ENCODE data around the gene SLC16A12.

- TF ChIP-seq POLR2AphosphoS5 (IDR thresholded peaks at IDR 0.05; ENCODE audit: low read depth, low read length) (no peak), TAF1 (IDR thresholded peaks at IDR 0.05; ENCODE audit: borderline replicate concordance, insufficient read depth, low read length) (no peak), SIN3A (IDR thresholded peaks at IDR 0.05; ENCODE audit: borderline replicate concordance, insufficient read depth, low read length) (no peak)
- TF ChIP-seq, protein P1, sequence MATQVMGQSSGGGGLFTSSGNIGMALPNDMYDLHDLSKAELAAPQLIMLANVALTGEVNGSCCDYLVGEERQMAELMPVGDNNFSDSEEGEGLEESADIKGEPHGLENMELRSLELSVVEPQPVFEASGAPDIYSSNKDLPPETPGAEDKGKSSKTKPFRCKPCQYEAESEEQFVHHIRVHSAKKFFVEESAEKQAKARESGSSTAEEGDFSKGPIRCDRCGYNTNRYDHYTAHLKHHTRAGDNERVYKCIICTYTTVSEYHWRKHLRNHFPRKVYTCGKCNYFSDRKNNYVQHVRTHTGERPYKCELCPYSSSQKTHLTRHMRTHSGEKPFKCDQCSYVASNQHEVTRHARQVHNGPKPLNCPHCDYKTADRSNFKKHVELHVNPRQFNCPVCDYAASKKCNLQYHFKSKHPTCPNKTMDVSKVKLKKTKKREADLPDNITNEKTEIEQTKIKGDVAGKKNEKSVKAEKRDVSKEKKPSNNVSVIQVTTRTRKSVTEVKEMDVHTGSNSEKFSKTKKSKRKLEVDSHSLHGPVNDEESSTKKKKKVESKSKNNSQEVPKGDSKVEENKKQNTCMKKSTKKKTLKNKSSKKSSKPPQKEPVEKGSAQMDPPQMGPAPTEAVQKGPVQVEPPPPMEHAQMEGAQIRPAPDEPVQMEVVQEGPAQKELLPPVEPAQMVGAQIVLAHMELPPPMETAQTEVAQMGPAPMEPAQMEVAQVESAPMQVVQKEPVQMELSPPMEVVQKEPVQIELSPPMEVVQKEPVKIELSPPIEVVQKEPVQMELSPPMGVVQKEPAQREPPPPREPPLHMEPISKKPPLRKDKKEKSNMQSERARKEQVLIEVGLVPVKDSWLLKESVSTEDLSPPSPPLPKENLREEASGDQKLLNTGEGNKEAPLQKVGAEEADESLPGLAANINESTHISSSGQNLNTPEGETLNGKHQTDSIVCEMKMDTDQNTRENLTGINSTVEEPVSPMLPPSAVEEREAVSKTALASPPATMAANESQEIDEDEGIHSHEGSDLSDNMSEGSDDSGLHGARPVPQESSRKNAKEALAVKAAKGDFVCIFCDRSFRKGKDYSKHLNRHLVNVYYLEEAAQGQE (IDR thresholded peaks at IDR 0.05; ENCODE audit: insufficient read depth in 1 of 2, low read depth in 2 of 2, low read length in 2 of 2): no peak
Observed at GRCh38 chr10:89543841-89544240, 8.4 kb upstream of the SLC16A12 start.

Measured in PFSK-1 (cell line).